ENCODE results near the gene MRPS26.
"Not testable (repeated sequence)": the region's sequence is repeated elsewhere in the genome, so short reads cannot be mapped to it uniquely, and the experiment has no call there.

MRPS26 gene

DNA sequence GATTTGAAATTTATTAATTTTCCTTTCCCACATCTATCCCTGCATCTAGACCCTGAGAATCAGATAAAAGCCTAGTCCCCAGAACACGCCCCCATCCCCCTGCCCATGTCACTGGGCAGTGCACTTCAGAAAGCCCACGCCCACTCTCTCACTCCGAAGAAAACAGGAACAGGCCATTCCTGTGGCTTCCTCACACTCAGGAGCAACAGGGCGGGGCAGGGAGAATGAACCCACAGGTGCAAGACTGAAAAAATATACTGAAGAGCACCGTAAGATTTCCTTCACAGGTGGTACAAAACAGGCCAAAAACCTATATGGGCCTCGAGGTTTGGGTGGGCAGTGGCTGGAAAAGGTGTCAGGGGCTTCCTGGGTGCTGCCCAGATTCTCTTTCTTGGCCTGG is 29.0 kb downstream of the MRPS26 start:
- DNase-seq (ENCODE audit: low spot score), result no peak

- not testable (repeated sequence) for DNase-seq (ENCODE audit: low spot score)
Measured at GRCh38 chr20:3075315-3075714, 29.5 kb downstream of the MRPS26 start.

DNA sequence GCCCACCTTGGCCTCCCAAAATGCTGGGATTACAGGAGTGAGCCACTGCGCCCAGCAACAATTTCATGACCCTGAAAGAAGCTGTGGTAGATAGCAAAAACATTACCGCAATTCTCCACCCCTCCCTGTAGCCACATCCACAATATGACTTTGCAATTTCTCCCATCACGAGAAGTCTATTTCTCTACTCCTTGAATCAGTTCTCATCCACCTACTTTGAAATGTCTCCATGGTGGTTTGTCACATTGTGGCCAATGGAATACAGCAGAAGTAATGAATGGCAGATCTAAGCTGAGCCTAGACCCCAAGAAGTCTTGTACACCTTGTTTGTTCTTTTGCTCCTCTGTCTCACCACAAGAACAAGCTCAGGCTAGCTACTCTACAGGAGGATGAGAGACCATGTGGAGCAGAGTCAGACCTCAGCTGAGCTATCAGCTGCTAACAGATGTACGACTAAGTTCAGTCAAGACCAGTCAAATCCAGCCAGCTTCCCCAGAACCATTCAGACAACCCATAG is 31.8 kb downstream of the MRPS26 start:
- no peak for DNase-seq (ENCODE audit: low spot score)

- no peak for DNase-seq (ENCODE audit: low spot score)
Measured at GRCh38 chr20:3080939-3081388, 35.1 kb downstream of the MRPS26 start.

DNA sequence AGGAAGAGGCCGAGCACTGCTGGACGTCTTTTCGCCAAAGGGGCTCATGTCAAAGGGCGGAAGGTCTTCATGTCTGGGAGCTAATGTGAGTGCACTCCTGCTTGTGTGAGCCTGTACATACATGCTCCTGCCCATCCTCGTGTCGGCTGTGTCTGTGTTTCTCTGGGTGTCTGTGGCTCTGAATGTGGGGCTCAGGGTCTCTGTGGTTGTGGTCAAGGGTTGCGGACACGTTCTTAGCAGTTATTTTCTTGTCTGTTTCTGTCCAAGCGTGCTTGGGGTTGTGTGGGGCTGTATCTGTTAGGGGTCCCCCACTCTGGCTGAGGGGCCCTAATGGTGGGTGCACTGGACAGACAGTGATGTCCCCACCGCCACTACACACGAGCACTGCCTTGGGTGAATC is 35.8 kb downstream of the MRPS26 start:
- DNase-seq (ENCODE audit: low spot score), result no peak

DNA sequence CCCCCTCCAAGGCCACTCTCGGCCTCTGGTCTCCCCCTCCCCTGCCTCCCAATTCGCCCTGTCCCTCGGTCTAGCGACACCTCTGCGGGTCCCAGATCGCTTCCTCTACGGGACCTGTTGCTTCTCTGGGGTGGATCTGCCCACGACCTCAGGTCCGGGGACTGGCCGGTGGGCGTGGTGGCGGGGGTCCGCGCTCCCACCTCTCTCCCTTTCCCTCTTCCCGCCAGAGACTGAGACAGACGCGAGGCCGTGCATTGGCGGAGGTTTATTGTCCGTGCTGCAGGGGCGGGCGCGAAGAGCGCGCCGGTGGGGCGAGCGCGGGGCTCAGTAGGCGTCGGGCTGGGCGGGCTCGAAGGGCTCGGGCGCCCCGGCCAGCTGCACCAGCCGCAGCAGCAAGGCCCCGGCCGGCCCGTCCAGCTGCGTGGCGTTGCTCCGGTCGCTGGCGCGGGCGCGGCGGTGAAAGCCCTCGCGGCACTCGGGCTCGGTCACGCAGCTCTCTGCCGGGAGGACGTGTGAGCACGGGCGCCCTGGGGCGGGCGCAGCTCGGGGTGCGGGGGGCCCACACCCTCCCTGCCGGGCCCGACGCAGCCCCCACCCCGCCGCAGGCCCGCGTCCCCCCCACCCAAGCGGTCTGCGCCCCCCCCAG is 36.6 kb downstream of the MRPS26 start:
- DNase-seq (ENCODE audit: low spot score), result no peak

- no peak for DNase-seq (ENCODE audit: low spot score)
Measured at GRCh38 chr20:3082955-3083952, 37.4 kb downstream of the MRPS26 start.

GRCh38 chr20:3084283-3084985 is 38.6 kb downstream of the MRPS26 start, which contains the start of gene AVP:
Gene AVP (minus strand): TSS chr20:3084724. CDS start chr20:3084674, 50 bp downstream.
- DNase-seq (ENCODE audit: low spot score), result no peak

GRCh38 chr20:3084986-3085360 is 39.1 kb downstream of the MRPS26 start:
- no peak for DNase-seq (ENCODE audit: low spot score)

DNA sequence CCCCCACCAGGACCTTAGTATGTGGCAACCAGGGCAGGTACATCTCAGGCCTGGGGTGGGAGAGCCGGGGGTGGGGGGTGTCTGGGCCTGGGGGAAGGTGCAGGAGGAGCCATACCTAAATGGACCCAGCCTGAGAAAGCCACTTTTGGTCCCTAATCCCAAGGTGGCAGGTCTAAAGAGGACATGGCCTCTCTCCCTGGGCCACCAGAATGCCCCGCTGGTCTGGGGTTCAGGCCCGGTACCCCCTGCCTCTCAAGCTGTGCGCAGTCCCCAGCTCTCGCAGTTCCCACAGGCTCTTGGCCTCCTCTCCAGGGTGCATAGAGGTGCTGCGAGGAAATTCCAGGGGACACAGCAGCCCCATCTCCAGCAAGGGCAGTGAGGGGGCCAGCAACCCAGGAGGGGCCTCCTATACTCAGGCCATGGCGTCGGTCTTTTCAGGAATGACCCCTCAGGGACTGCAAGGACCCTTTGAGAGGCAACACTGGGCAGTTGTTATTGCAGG is 39.8 kb downstream of the MRPS26 start:
- no peak for DNase-seq (ENCODE audit: low spot score)

DNA sequence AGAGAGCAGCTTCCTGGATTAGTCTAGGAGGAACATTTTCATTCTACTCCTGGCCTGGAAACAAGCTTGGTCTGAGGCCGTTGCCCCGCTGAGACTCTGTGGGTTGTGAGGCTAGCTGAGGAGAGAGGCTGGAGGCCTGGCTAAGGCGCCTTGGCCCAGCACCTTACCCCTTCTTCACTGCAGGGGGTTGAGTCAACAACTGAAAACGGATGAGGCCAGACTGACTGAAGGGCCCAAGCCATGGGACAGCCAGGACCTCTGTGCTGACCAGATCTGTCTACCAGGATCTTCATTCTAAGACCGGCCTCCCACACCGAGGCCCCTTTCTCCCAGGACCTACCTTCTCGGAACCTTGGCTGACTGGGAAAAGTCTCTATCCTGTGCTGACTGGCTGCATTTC is 42.2 kb downstream of the MRPS26 start:
- no peak for DNase-seq (ENCODE audit: low spot score)

DNA sequence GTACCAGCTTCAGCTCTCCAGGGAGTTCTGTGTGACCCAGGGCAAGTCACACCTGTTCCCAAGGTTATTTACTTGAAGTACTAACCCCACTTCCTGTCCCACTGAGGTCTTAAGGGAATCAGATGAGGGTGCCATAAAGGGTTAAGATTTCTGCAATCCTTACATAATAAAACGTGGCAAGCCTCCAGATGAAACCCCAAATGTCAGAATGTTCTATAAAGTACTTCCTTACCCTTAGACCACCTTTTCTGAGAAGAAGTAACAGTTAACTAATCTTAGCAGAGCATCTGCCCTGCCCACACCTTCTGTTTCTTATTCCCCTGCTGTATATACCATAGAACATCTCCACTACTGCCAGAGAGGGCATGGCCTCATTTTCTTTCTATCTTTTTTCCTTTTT is 44.7 kb downstream of the MRPS26 start:
- no peak for DNase-seq (ENCODE audit: low spot score)

GRCh38 chr20:3092611-3093379 is 46.9 kb downstream of the MRPS26 start:
- DNase-seq (ENCODE audit: low spot score), result no peak

DNA sequence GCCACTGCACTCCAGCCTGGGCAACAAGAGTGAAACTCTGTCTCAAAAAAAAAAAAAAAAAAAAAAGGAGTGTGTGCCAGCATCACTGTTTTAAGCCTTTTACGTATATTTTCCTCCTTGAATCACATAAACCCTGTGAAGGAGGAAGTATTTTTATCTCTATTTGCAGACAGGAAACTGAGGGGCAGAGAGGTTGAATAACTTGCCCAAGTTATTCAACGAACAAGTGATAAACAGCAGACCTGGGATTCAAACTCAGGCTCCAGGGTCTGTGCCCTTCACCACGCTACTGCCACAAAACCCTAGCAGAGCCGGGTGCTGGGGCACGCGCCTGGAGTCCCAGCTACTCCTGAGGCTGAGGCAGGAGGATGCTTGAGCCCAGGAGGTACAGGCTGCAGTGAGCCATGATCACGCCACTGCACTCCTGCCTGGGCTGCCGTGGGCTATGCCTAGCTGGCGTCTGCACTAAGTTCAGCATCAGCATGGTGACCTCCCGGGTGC is 48.1 kb downstream of the MRPS26 start:
- no peak for DNase-seq (ENCODE audit: low spot score)

DNA sequence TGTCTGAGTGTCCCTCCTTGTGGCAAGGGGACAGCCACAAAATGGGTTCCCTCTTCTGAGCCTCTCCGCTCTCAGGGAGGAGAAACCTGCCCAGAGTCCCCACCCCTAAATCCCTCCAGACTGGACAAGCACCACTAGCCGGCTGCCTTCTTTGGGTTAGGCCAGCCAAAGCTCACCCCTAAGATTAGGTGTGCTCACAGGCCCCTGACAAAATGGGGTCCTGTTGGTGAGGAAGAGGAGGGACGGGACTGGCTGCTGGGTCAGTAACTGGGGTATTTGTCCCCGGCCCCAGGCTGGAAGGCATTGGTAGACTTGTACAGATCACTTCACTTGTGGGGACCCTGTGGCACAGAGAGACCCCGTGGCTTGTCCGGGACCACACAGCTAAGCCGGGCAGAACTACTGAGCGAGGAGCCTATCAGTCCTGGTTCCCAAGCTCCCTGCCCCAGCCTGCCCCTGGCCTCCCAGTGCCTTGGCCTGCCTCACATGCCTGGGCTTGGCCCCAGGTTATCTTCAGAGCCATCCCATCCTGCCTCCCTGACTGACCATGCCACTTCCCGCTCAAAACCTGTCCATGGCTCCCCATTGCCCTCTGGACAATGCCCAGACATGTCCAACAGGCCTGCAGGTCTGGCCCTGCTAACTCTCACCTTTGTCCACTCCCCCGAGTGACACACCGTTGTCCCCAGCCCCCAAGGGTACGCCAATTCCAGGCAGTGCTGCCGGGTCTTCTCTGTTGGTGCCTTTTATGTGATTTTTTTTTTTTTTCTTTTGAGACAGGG is 49.2 kb downstream of the MRPS26 start:
- DNase-seq (ENCODE audit: low spot score), result no peak
